Pancreas (tissue), 10 donors: Measurements from ENCODE around the gene NLRP6. TPM values are rescaled to one million over a fixed set of nuclear protein-coding genes. Genes with fewer than 3 reads are reported as not detected.

Source experiments
- ATAC-seq, 4 donors: fragments of 200-7000 bp; cut with Tn5 transposase; one replicate each; pipeline versions ENCODE4 v1.8.0 to v1.9.1; 2020; ENCODE audit warnings: mild to moderate bottlenecking in 4 of 4, moderate library complexity in 4 of 4
- DNase-seq, 6 donors: peaks; one replicate each; pipeline ENCODE4 v3.0.0-alpha.2; 2020
- FAIRE-seq: peaks from 2 replicates; lab custom pipeline; 2012; peaks lifted over from hg19 to GRCh38; lab: Jason Lieb, UNC
- H3K27ac ChIP-seq, 4 donors: fragments of 200-600 bp; sonication (generic); 1 replicate in 3 of 4; 2 replicates in 1 of 4; pipeline versions ENCODE4 v1.5.0 to v1.8.0; 2020
- H3K27me3 ChIP-seq, 4 donors: fragments of 200-600 bp; one replicate each; pipeline ENCODE4 v1.8.0; 2021
- H3K36me3 ChIP-seq, 3 donors: fragments of 200-600 bp; sonication (generic) in 1 of 3; one replicate each; pipeline versions ENCODE4 v1.5.0 to v1.8.0; 2020 to 2021
- H3K4me1 ChIP-seq, 3 donors: fragments of 200-600 bp; one replicate each; pipeline ENCODE4 v1.8.0; 2021
- H3K4me3 ChIP-seq, 4 donors: fragments of 200-600 bp; sonication (generic) in 2 of 4; one replicate each; pipeline versions ENCODE4 v1.5.0 to v1.8.0; 2020 to 2021
- H3K9me3 ChIP-seq, 4 donors: fragments of 200-600 bp; one replicate each; pipeline ENCODE4 v1.8.0; 2021
- CTCF ChIP-seq, 4 donors: fragments of 200-600 bp; sonication (generic) in 3 of 4; IDR thresholded peaks; one replicate each; pipeline versions ENCODE4 v1.5.0 to v1.8.0; 2021; ENCODE audit warnings: antibody characterized with exemption in 4 of 4
- WGBS, 2 donors: extraction: QIAGEN DNeasy Blood & Tissue Kit; methylation state at CpG; one replicate each; pipeline ENCODE4 v1.1.7; 2013; 5-methylcytosine and 5-hydroxymethylcytosine counted together
- intact Hi-C, 3 donors: fragments of 100-400 bp; cut with DNase I; formaldehyde crosslinking; loops; one replicate each; pipeline versions ENCODE4 v1.11.1 to v1.14.2; 2022
- polyA plus RNA-seq, 2 donors: library from polyadenylated mRNA; stranded (reverse); fragments of 200-250 nt; gene quantifications; one replicate each; pipeline ENCODE4 v1.2.3, GENCODE V29; 2013
- total RNA-seq, 6 donors: library from RNA; stranded (reverse); fragmentation: NEBNext Ultra II Directional in 4 of 6; extraction: Animal tissue kit (Norgen Biotek cat#: 25700) in 4 of 6; gene quantifications; one replicate each; pipeline versions ENCODE4 v1.2.1 to v1.2.4, GENCODE V29; 2021 to 2023
- donor health status: healthy with polysubstance abuse.
- donor health status: DM: no; HTN: no; CAD: no; lungs with moderate emphysema.
- donor health status: DM: no; HTN: no; CAD: no.
- donor health status: control.
- donor health status: control.
- donor health status: Bipolar disorder and iron deficiency.
- donor health status: DM: yes; HTN: yes; CAD: no.
- donor health status: DM: no; HTN: no; CAD: no.
- donor health status: DM: no; HTN: no; CAD: no.
- donor health status: DM: yes; HTN: yes; CAD: no.

The NLRP6 gene
- total and polyA plus RNA-seq, 8 donors, result 0.05 to 0.23 (median 0.19) TPM; not detected in 2

GRCh38 chr11:303363-303762, 25.2 kb downstream of the NLRP6 start:
- FAIRE-seq, result no peak
- H3K4me3 ChIP-seq, result no peak overlapping the region

GRCh38 chr11:304061-304506, 25.9 kb downstream of the NLRP6 start:
- 62 to 63% methylated on average over 52 of the region's 52 CpGs for WGBS, 2 donors
- DNase-seq (peak in 4 of 6 donors; percentile 21 to 79 (median 62)), ATAC-seq (no peak), FAIRE-seq (no peak)
- TF ChIP-seq CTCF (IDR thresholded peaks at IDR 0.05), result no peak
- H3K4me3 ChIP-seq, result no peak overlapping the region
- H3K36me3 ChIP-seq, result no peaks in the 10 kb centered on the region
- no peak overlapping the region for H3K27ac ChIP-seq
- no peaks in the 10 kb centered on the region for H3K27me3 ChIP-seq
- peaks cover 0 to 3% (median 0%) of the 10 kb centered on the region in 3 donors for H3K4me1 ChIP-seq
- intact Hi-C loops, result loop anchor here in 1 of 3 donors (10.0 kb wide), 1 partner anchor 51 kb away; no protein-coding TSS in a partner anchor
- no peaks in the 10 kb centered on the region for H3K9me3 ChIP-seq

More at GRCh38 chr11:303363-303762, 25.2 kb downstream of the NLRP6 start:
- TF ChIP-seq CTCF (IDR thresholded peaks at IDR 0.05), result no peak
- intact Hi-C loops, result loop anchor here in 1 of 3 donors (10.0 kb wide), 1 partner anchor 51 kb away; no protein-coding TSS in a partner anchor
- no peaks in the 10 kb centered on the region for H3K36me3 ChIP-seq
- H3K27ac ChIP-seq, result no peak overlapping the region
- H3K9me3 ChIP-seq, result no peaks in the 10 kb centered on the region
- H3K4me1 ChIP-seq, result peaks cover 0 to 3% (median 0%) of the 10 kb centered on the region in 3 donors
- H3K27me3 ChIP-seq, result no peaks in the 10 kb centered on the region
- ATAC-seq, result no peak
- DNase-seq, result peak in 2 of 6 donors; percentile 18 to 33
- WGBS, 2 donors, result 75 to 81% methylated on average over 12 of the region's 12 CpGs

GRCh38 chr11:304915-305843, 27.0 kb downstream of the NLRP6 start:
- Histone ChIP-seq H3K4me3 (no peak overlapping the region), H3K4me1 (peaks cover 0 to 5% (median 3%) of the 10 kb centered on the region in 3 donors), H3K36me3 (no peaks in the 10 kb centered on the region), H3K27me3 (no peaks in the 10 kb centered on the region), H3K9me3 (no peaks in the 10 kb centered on the region), H3K27ac (no peak overlapping the region)
- FAIRE-seq (no peak), ATAC-seq (peak in 3 of 4 donors; percentile 60 to 72 (median 60)), DNase-seq (peak in 4 of 6 donors; percentile 33 to 65 (median 60))
- WGBS, 2 donors, result 18 to 23% methylated on average over 19 of the region's 19 CpGs
- peak; percentile 39 to 50 (median 48) for TF ChIP-seq CTCF (IDR thresholded peaks at IDR 0.05)
- intact Hi-C loops, result loop anchor here in 2 of 3 donors (5.0 to 10.0 kb wide), 2 partner anchors 47 to 50 kb away; no protein-coding TSS in a partner anchor

- H3K36me3 ChIP-seq, result no peaks in the 10 kb centered on the region
- ATAC-seq (no peak), DNase-seq (peak in 2 of 6 donors; percentile 5 to 11), FAIRE-seq (no peak)
- H3K27ac ChIP-seq, result no peak overlapping the region
- 68 to 74% methylated on average over 10 of the region's 10 CpGs for WGBS, 2 donors
- H3K9me3 ChIP-seq, result no peaks in the 10 kb centered on the region
- no peak overlapping the region for H3K4me3 ChIP-seq
- no peak for TF ChIP-seq CTCF (IDR thresholded peaks at IDR 0.05)
- H3K4me1 ChIP-seq, result peaks cover 0 to 5% (median 3%) of the 10 kb centered on the region in 3 donors
- intact Hi-C loops, result loop anchor here in 2 of 3 donors (5.0 to 10.0 kb wide), 2 partner anchors 46 to 49 kb away; no protein-coding TSS in a partner anchor
- H3K27me3 ChIP-seq, result no peaks in the 10 kb centered on the region
Measured at GRCh38 chr11:305844-306211, 27.6 kb downstream of the NLRP6 start.
